PC-3 (cell line): ENCODE results near the gene SVBP.

Source experiments
- CTCF ChIP-seq: fragments of 300-600 bp; sonication (generic); conservative IDR thresholded peaks from 2 replicates; pipeline ENCODE4 v1.5.1; 2017; ENCODE audit warnings: antibody characterized with exemption, low read depth, mild to moderate bottlenecking, low read length
- EZH2phosphoT487 ChIP-seq: fragments of 300-600 bp; sonication (generic); IDR thresholded peaks from 2 replicates; pipeline ENCODE4 v1.6.1; 2018; ENCODE audit warnings: mild to moderate bottlenecking, antibody characterized with exemption, low read length, borderline replicate concordance

GRCh38 chr1:42773420-42773819 lies 43.8 kb downstream of the SVBP start:
- no peak for TF ChIP-seq CTCF
- TF ChIP-seq EZH2phosphoT487 = no peak
